OCI-LY7 (cell line): ENCODE measurements around the gene UBE2C. TPM values are rescaled to one million over a fixed set of nuclear protein-coding genes. Genes with fewer than 3 reads are reported as not detected.

Experiments
- BruUV-seq: library from RNA; stranded (reverse); fragments of 400-500 nt; replicated peaks from 2 replicates; lab custom pipeline; 2021; lab: Mats Ljungman, UMichigan
- CTCF ChIA-PET: fragments of 300-600 bp; sonication (Branson Sonifier 250); formaldehyde crosslinking; loops from one replicate; lab custom pipeline; 2022; ENCODE audit warnings: antibody characterized with exemption; ENCODE audit not compliant: unreplicated experiment; lab: Charles Lee
- POLR2A ChIA-PET: fragments of 300-600 bp; sonication (Branson Sonifier 250); formaldehyde crosslinking; loops from one replicate; lab custom pipeline; 2022; ENCODE audit warnings: antibody characterized with exemption; lab: Charles Lee
- DNase-seq: peaks from one replicate; pipeline ENCODE4 v3.0.0-alpha.2; 2015; ENCODE audit warnings: low spot score
- H2AFZ ChIP-seq: fragments of 200-600 bp; sonication (generic), shearing (Covaris generic); 2 replicates; pipeline ENCODE4 v1.6.1; 2014; ENCODE audit warnings: mild to moderate bottlenecking, antibody characterized with exemption, low read length, moderate library complexity
- H3K27ac ChIP-seq: fragments of 200-600 bp; sonication (generic); 2 replicates; pipeline ENCODE4 v1.5.1; 2014; ENCODE audit warnings: mixed run types, low read depth, mild to moderate bottlenecking, moderate library complexity, low read length, inconsistent platforms; ENCODE audit not compliant: poor library complexity, severe bottlenecking
- H3K36me3 ChIP-seq: fragments of 200-600 bp; sonication (generic); 2 replicates; pipeline ENCODE4 v1.6.1; 2014; ENCODE audit warnings: mild to moderate bottlenecking, antibody characterized with exemption, low read length, moderate library complexity, mixed read lengths; ENCODE audit not compliant: insufficient read depth
- H3K4me1 ChIP-seq: fragments of 200-600 bp; sonication (generic); 2 replicates; pipeline ENCODE4 v1.5.1; 2014; ENCODE audit warnings: mild to moderate bottlenecking, low read length; ENCODE audit not compliant: insufficient read depth, poor library complexity, severe bottlenecking
- H3K4me2 ChIP-seq: fragments of 200-600 bp; sonication (generic); 2 replicates; pipeline ENCODE4 v1.6.1; 2014; ENCODE audit warnings: mild to moderate bottlenecking, low read length
- H3K4me3 ChIP-seq: fragments of 200-600 bp; sonication (generic); 2 replicates; pipeline ENCODE4 v1.5.1; 2014; ENCODE audit warnings: mild to moderate bottlenecking, low read depth, low read length; ENCODE audit not compliant: poor library complexity, severe bottlenecking
- H3K79me2 ChIP-seq: fragments of 200-600 bp; sonication (generic); 2 replicates; pipeline ENCODE4 v1.6.1; 2016; ENCODE audit warnings: low read depth, mild to moderate bottlenecking, low read length, moderate library complexity, mixed read lengths; ENCODE audit not compliant: insufficient read depth
- H3K9me2 ChIP-seq: fragments of 200-600 bp; sonication (generic); 2 replicates; pipeline ENCODE4 v1.6.1; 2016; ENCODE audit warnings: mild to moderate bottlenecking, low read length, mixed read lengths; ENCODE audit not compliant: insufficient read depth
- H3K9me3 ChIP-seq: fragments of 200-600 bp; sonication (generic); 2 replicates; pipeline ENCODE4 v1.6.1; 2014; ENCODE audit warnings: mild to moderate bottlenecking, mixed run types, low read length, mixed read lengths
- H4K20me1 ChIP-seq: fragments of 200-600 bp; sonication (generic); 2 replicates; pipeline ENCODE4 v1.6.1; 2014; ENCODE audit warnings: mild to moderate bottlenecking, antibody characterized with exemption, low read length, moderate library complexity, mixed read lengths; ENCODE audit not compliant: insufficient read depth
- EZH2phosphoT487 ChIP-seq: fragments of 200-600 bp; sonication (generic); IDR thresholded peaks from 2 replicates; pipeline ENCODE4 v1.6.1; 2018; ENCODE audit warnings: low read depth, borderline replicate concordance, mild to moderate bottlenecking, mixed run types, antibody characterized with exemption, low read length, moderate library complexity, mixed read lengths
- intact Hi-C: fragments of 100-400 bp; cut with micrococcal nuclease; formaldehyde crosslinking; loops from one replicate; pipeline ENCODE4 v1.10.0; 2022; ENCODE audit not compliant: unreplicated experiment
- total RNA-seq, 2 experiments: library from RNA; depleted of rRNA in 1 of 2; stranded (reverse); fragments of >200 nt in 1 of 2; shearing (Covaris generic) in 1 of 2; gene quantifications; 2 replicates each; pipeline ENCODE4 v1.2.3, GENCODE V29; 2014 to 2022
- TF ChIP-seq, protein P1 (sequence below): fragments of 200-600 bp; sonication (generic); conservative IDR thresholded peaks from 2 replicates; pipeline ENCODE4 v1.5.1; 2014; ENCODE audit warnings: mild to moderate bottlenecking, antibody characterized with exemption, low read length, moderate library complexity, mixed read lengths

Gene UBE2C
- total RNA-seq, 2 experiments from 2014 or later, result 222 to 269 TPM

DNA sequence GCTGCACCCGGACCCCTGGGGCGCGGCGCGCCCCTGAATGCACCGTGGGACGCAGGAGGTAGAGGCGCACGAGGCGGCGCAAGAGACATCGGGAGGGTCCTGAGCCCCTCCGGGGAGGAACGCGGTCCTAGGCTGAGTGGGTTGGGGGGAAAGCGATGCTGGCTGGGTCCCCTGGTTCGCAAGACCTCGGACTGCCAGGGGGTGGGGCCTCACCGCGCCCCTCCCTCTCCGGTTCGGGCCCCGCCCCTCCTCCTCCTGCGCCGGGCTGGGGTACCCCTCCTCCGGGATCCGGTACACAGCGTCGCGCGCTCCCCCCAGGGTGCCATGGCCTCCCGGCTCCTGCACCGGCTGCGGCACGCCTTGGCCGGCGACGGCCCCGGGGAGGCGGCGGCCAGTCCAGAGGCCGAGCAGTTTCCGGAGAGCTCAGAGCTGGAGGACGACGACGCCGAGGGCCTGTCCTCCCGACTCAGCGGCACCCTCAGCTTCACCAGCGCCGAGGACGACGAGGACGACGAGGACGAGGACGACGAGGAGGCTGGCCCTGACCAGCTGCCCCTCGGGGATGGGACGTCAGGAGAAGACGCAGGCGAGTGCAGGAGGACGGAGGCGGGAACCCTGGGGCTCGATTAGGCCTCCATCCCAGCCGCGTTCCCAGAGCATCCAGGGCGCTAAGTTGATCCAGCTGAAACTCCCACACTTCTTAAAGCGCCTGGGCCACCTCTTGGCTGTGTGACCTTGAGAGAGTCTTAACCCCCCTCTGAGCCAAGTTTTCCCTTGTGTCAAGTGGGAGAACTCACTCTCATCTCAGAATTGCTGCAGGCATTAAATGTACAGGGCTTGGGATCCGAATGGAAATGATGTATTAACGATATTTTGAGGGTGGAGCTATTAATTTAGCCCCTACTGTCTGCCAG, 21.7 kb downstream of the UBE2C start:
- H4K20me1 ChIP-seq, result no peaks in the 10 kb centered on the region
- no peaks in the 10 kb centered on the region for H3K36me3 ChIP-seq
- H3K4me3 ChIP-seq, result peak overlapping the region; percentile 60
- no peak for TF ChIP-seq EZH2phosphoT487
- TF ChIP-seq, protein P1, sequence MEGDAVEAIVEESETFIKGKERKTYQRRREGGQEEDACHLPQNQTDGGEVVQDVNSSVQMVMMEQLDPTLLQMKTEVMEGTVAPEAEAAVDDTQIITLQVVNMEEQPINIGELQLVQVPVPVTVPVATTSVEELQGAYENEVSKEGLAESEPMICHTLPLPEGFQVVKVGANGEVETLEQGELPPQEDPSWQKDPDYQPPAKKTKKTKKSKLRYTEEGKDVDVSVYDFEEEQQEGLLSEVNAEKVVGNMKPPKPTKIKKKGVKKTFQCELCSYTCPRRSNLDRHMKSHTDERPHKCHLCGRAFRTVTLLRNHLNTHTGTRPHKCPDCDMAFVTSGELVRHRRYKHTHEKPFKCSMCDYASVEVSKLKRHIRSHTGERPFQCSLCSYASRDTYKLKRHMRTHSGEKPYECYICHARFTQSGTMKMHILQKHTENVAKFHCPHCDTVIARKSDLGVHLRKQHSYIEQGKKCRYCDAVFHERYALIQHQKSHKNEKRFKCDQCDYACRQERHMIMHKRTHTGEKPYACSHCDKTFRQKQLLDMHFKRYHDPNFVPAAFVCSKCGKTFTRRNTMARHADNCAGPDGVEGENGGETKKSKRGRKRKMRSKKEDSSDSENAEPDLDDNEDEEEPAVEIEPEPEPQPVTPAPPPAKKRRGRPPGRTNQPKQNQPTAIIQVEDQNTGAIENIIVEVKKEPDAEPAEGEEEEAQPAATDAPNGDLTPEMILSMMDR, result no peak
- BruUV-seq, result no TSS peak
- H3K9me2 ChIP-seq, result no peaks in the 10 kb centered on the region
- POLR2A ChIA-PET, result interaction anchor here (1.0 to 2.1 kb wide), 2 partner anchors 8 to 12 kb away, joined by 4 to 8 read pairs; no protein-coding TSS in a partner anchor
- H3K9me3 ChIP-seq, result no peaks in the 10 kb centered on the region
- CTCF ChIA-PET, result no interaction called here
- H2AFZ ChIP-seq, result peak overlapping the region; percentile 60
- H3K4me2 ChIP-seq, result peak overlapping the region; percentile 72
- intact Hi-C loops, result no loop called here
- no peaks in the 10 kb centered on the region for H3K79me2 ChIP-seq
- H3K4me1 ChIP-seq, result peaks cover 7% of the 10 kb centered on the region
- DNase-seq, result no peak
- H3K27ac ChIP-seq, result no peak overlapping the region

DNA sequence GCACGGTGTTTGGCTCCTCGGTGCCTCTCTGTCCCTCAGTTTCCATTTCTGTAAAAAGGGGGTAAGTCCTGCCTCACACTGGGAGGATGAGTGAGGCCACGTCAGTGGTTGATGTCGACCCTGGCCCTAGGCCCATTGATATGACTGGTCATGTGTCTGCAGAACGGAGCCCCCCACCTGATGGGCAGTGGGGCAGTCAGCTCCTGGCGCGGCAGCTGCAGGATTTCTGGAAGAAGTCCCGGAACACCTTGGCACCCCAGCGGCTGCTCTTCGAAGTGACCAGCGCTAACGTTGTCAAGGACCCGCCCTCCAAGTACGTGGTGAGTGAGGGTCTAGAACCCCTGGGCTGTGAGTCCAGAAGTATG, 22.3 kb downstream of the UBE2C start:
- no TSS peak for BruUV-seq
- intact Hi-C loops, result no loop called here
- CTCF ChIA-PET, result no interaction called here

More for the DNA sequence above, 22.3 kb downstream of the UBE2C start:
- TF ChIP-seq, protein P1, result no peak
- TF ChIP-seq EZH2phosphoT487, result no peak
- Histone ChIP-seq H3K27ac (no peak overlapping the region), H3K9me2 (no peaks in the 10 kb centered on the region), H2AFZ (no peak overlapping the region), H3K4me2 (no peak overlapping the region), H3K4me1 (peaks cover 7% of the 10 kb centered on the region), H3K79me2 (no peaks in the 10 kb centered on the region), H3K36me3 (no peaks in the 10 kb centered on the region), H3K4me3 (no peak overlapping the region), H4K20me1 (no peaks in the 10 kb centered on the region), H3K9me3 (no peaks in the 10 kb centered on the region)
- no peak for DNase-seq
- POLR2A ChIA-PET, result no interaction called here
